Spleen (tissue), 7 donors: ENCODE data around the gene GABRR2.

Experiments
- POLR2A ChIP-seq, 3 donors: fragments of 450-650 bp; IDR thresholded peaks; one replicate each; pipeline ENCODE4 v1.5.1; 2017; ENCODE audit warnings: antibody characterized with exemption in 3 of 3, mild to moderate bottlenecking in 1 of 3
- POLR2AphosphoS5 ChIP-seq, 3 donors: sonication (generic); formaldehyde crosslinking; IDR thresholded peaks; one replicate each; pipeline ENCODE4 v1.5.1; 2017; ENCODE audit warnings: antibody characterized with exemption in 3 of 3
- TF ChIP-seq, protein P1 (sequence below), 11 experiments: fragments of 200-600 bp in 7 of 11; fragments of 450-650 bp in 4 of 11; sonication (generic) in 4 of 11; IDR thresholded peaks in 8 of 11; conservative IDR thresholded peaks in 3 of 11; 1 replicate in 7 of 11; 2 replicates in 4 of 11; pipeline versions ENCODE4 v1.4.0 to v1.8.0; 2016 to 2021; ENCODE audit warnings: antibody characterized with exemption in 11 of 11, inconsistent platforms in 4 of 11, mild to moderate bottlenecking in 1 of 11
- donor health status: DM: no; HTN: no; CAD: no; lungs with moderate emphysema.
- donor health status: DM: no; HTN: no; CAD: no.
- donor health status: DM: no; HTN: no; CAD: no.

DNA sequence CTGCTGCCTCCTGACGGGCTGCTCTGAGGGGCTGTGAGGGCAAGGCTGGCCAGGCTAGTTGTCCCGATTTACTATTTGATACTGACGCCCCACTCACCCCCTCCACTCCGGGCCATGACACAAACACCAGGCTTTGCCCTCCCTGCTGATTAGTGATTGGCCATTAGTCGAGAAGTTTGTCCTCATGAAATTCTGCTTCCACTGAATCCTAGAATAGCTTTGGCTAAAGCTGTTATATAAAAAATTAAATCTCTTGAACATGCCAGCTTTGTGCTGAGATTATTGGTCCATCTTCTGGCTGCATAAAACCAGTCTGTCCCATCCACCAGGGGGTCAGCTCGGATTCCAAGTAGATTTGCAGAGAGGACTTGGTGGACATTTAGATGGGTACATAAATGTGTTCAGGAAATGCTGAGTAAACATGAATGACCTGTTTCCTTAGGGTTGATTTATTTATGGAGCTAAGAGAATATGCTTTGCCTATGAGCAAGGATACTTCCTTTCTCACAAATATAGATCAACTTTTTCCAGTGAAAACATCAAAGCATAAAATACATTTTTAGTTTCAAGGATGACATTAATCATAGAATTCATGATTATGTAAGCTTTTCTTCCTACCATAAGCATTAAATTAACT is at the start of gene GABRR2:
- TF ChIP-seq, protein P1, sequence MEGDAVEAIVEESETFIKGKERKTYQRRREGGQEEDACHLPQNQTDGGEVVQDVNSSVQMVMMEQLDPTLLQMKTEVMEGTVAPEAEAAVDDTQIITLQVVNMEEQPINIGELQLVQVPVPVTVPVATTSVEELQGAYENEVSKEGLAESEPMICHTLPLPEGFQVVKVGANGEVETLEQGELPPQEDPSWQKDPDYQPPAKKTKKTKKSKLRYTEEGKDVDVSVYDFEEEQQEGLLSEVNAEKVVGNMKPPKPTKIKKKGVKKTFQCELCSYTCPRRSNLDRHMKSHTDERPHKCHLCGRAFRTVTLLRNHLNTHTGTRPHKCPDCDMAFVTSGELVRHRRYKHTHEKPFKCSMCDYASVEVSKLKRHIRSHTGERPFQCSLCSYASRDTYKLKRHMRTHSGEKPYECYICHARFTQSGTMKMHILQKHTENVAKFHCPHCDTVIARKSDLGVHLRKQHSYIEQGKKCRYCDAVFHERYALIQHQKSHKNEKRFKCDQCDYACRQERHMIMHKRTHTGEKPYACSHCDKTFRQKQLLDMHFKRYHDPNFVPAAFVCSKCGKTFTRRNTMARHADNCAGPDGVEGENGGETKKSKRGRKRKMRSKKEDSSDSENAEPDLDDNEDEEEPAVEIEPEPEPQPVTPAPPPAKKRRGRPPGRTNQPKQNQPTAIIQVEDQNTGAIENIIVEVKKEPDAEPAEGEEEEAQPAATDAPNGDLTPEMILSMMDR (IDR thresholded peaks at IDR 0.05 in 8 of 11, conservative IDR thresholded peaks at IDR 0.05 in 3 of 11) = no peak
- TF ChIP-seq POLR2A (IDR thresholded peaks at IDR 0.05) (no peak), POLR2AphosphoS5 (IDR thresholded peaks at IDR 0.05) (no peak)
